Spleen (tissue), 7 donors: Measurements from ENCODE around the gene ZNF248.

Experiments
- POLR2A ChIP-seq, 3 donors: fragments of 450-650 bp; IDR thresholded peaks; one replicate each; pipeline ENCODE4 v1.5.1; 2017; ENCODE audit warnings: antibody characterized with exemption in 3 of 3, mild to moderate bottlenecking in 1 of 3
- POLR2AphosphoS5 ChIP-seq, 3 donors: sonication (generic); formaldehyde crosslinking; IDR thresholded peaks; one replicate each; pipeline ENCODE4 v1.5.1; 2017; ENCODE audit warnings: antibody characterized with exemption in 3 of 3
- TF ChIP-seq, protein P1 (sequence below), 11 experiments: fragments of 200-600 bp in 7 of 11; fragments of 450-650 bp in 4 of 11; sonication (generic) in 4 of 11; IDR thresholded peaks in 8 of 11; conservative IDR thresholded peaks in 3 of 11; 1 replicate in 7 of 11; 2 replicates in 4 of 11; pipeline versions ENCODE4 v1.4.0 to v1.8.0; 2016 to 2021; ENCODE audit warnings: antibody characterized with exemption in 11 of 11, inconsistent platforms in 4 of 11, mild to moderate bottlenecking in 1 of 11
- donor health status: DM: no; HTN: no; CAD: no; lungs with moderate emphysema.
- donor health status: DM: no; HTN: no; CAD: no.
- donor health status: DM: no; HTN: no; CAD: no.

GRCh38 chr10:37813763-37814162, 43.6 kb downstream of the ZNF248 start:
- TF ChIP-seq, protein P1, sequence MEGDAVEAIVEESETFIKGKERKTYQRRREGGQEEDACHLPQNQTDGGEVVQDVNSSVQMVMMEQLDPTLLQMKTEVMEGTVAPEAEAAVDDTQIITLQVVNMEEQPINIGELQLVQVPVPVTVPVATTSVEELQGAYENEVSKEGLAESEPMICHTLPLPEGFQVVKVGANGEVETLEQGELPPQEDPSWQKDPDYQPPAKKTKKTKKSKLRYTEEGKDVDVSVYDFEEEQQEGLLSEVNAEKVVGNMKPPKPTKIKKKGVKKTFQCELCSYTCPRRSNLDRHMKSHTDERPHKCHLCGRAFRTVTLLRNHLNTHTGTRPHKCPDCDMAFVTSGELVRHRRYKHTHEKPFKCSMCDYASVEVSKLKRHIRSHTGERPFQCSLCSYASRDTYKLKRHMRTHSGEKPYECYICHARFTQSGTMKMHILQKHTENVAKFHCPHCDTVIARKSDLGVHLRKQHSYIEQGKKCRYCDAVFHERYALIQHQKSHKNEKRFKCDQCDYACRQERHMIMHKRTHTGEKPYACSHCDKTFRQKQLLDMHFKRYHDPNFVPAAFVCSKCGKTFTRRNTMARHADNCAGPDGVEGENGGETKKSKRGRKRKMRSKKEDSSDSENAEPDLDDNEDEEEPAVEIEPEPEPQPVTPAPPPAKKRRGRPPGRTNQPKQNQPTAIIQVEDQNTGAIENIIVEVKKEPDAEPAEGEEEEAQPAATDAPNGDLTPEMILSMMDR (IDR thresholded peaks at IDR 0.05 in 8 of 11, conservative IDR thresholded peaks at IDR 0.05 in 3 of 11): no peak
- no peak for TF ChIP-seq POLR2A (IDR thresholded peaks at IDR 0.05)
- TF ChIP-seq POLR2AphosphoS5 (IDR thresholded peaks at IDR 0.05): no peak
